Effector memory CD4-positive, alpha-beta T cell (primary cell): ENCODE results near the gene RASSF3.
A peak's percentile ranks its signal among the peaks of the same experiment; 100 is the strongest.

Experiments
- DNase-seq, 3 donors: peaks; one replicate each; pipeline ENCODE4 v3.0.0-alpha.2; 2020
- H3K27ac ChIP-seq: 2 replicates; pipeline ENCODE4 v1.7.0; 2013; ENCODE audit warnings: mild to moderate bottlenecking, low read length, moderate library complexity; ENCODE audit not compliant: insufficient read depth, poor library complexity, severe bottlenecking
- H3K27me3 ChIP-seq: replicated peaks from 2 replicates; pipeline ENCODE4 v1.7.0; 2013; ENCODE audit warnings: mild to moderate bottlenecking, low read length; ENCODE audit not compliant: insufficient read depth, control insufficient read depth, poor library complexity, severe bottlenecking
- H3K36me3 ChIP-seq: 2 replicates; pipeline ENCODE4 v1.7.0; 2013; ENCODE audit warnings: mild to moderate bottlenecking, low read length, moderate library complexity; ENCODE audit not compliant: control insufficient read depth, insufficient read depth
- H3K4me1 ChIP-seq: 2 replicates; pipeline ENCODE4 v1.7.0; 2013; ENCODE audit warnings: low read length, mild to moderate bottlenecking; ENCODE audit not compliant: control insufficient read depth, insufficient read depth, poor library complexity, severe bottlenecking
- H3K4me3 ChIP-seq: 2 replicates; pipeline ENCODE4 v1.7.0; 2013; ENCODE audit warnings: low read length, low read depth, mild to moderate bottlenecking; ENCODE audit not compliant: insufficient read depth, poor library complexity, severe bottlenecking
- H3K9me3 ChIP-seq: 2 replicates; pipeline ENCODE4 v1.7.0; 2013; ENCODE audit warnings: mild to moderate bottlenecking, low read length, moderate library complexity; ENCODE audit not compliant: control insufficient read depth

RASSF3 gene

GRCh38 chr12:64666054-64666914 is 56.0 kb downstream of the RASSF3 start:
- H3K4me1 ChIP-seq, result peaks cover 53% of the 10 kb centered on the region
- peak overlapping the region; percentile 76 for H3K27ac ChIP-seq
- H3K27me3 ChIP-seq, result no peaks in the 10 kb centered on the region
- DNase-seq, result no peak
- no peaks in the 10 kb centered on the region for H3K36me3 ChIP-seq
- H3K4me3 ChIP-seq, result peak overlapping the region; percentile 11
- H3K9me3 ChIP-seq, result no peaks in the 10 kb centered on the region

DNA sequence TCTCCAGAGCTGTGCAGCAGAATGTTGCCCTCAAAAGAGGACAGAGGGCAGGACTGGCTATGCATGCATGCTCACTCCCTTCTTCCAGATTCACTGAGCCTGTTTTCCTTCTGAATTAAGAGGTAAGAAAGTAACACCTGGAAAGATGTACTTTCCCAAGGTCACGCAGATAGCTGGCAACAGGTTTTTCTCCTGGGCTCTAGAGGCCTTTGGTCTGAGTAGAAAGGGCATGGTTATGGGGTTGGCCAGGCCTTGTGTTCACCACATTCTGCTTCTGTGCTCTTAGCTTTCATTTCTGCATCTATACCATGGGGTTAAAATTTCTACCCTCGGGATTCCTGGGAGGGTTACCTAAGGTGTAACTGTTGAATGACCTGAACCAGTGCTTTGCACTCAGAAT is 57.5 kb downstream of the RASSF3 start:
- peak overlapping the region; percentile 89 for H3K27ac ChIP-seq
- H3K27me3 ChIP-seq, result no peaks in the 10 kb centered on the region
- no peaks in the 10 kb centered on the region for H3K36me3 ChIP-seq
- peaks cover 64% of the 10 kb centered on the region for H3K4me1 ChIP-seq
- no peak for DNase-seq
- H3K4me3 ChIP-seq, result no peak overlapping the region
- no peaks in the 10 kb centered on the region for H3K9me3 ChIP-seq

DNA sequence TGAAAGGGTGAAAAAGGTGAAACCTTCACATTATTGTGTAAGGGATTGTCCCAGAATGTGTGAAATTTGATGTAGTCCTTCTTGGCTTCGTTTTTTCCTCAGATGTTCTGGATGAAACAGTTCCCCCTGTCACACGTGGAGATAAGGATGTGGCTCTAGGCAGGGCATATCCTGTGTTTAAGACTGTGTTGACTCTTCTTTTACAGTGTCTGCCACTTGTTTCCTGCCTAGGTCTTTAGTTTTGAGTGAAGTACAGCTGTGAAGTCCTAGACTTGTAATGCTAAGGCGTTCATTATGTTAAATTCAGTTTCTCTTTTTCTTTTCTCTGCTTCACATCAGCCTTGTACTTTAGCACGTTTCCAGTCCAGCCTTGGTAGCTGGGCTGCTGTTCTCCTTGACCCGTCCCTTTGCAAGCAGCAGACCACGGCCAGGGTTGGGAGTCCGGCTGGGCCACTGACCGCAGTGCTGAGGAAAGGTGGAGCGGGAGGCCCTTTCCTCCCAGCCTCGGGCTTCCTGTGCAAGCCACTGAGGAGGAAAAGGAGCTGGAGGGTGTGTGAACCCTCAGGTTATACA is 59.1 kb downstream of the RASSF3 start:
- Histone ChIP-seq H3K4me3 (peak overlapping the region; percentile 54), H3K9me3 (no peaks in the 10 kb centered on the region), H3K36me3 (no peaks in the 10 kb centered on the region), H3K27ac (peak overlapping the region; percentile 89), H3K27me3 (no peaks in the 10 kb centered on the region), H3K4me1 (peaks cover 79% of the 10 kb centered on the region)
- peak; percentile 47 to 55 (median 47) for DNase-seq

- Histone ChIP-seq H3K4me1 (peaks cover 79% of the 10 kb centered on the region), H3K36me3 (no peaks in the 10 kb centered on the region), H3K4me3 (peak overlapping the region; percentile 54), H3K27me3 (no peaks in the 10 kb centered on the region), H3K27ac (peak overlapping the region; percentile 89), H3K9me3 (no peaks in the 10 kb centered on the region)
- DNase-seq, result peak in 1 of 3 donors; percentile 27
These were observed 59.7 kb downstream of the RASSF3 start for GRCh38 chr12:64670019-64670418.

GRCh38 chr12:64670919-64671639 is 60.8 kb downstream of the RASSF3 start:
- no peak for DNase-seq
- Histone ChIP-seq H3K9me3 (no peaks in the 10 kb centered on the region), H3K4me3 (peak overlapping the region; percentile 7), H3K4me1 (peaks cover 80% of the 10 kb centered on the region), H3K36me3 (no peaks in the 10 kb centered on the region), H3K27ac (peak overlapping the region; percentile 89), H3K27me3 (no peaks in the 10 kb centered on the region)

- peak overlapping the region; percentile 89 for H3K27ac ChIP-seq
- no peak for DNase-seq
- no peak overlapping the region for H3K4me3 ChIP-seq
These were observed 61.4 kb downstream of the RASSF3 start for GRCh38 chr12:64671681-64672080.

GRCh38 chr12:64672925-64673409 is 62.7 kb downstream of the RASSF3 start:
- H3K27ac ChIP-seq, result peak overlapping the region; percentile 89
- peaks cover 72% of the 10 kb centered on the region for H3K4me1 ChIP-seq
- no peaks in the 10 kb centered on the region for H3K9me3 ChIP-seq
- H3K27me3 ChIP-seq, result no peaks in the 10 kb centered on the region
- H3K36me3 ChIP-seq, result no peaks in the 10 kb centered on the region
- DNase-seq, result peak in 2 of 3 donors; percentile 23 to 59
- H3K4me3 ChIP-seq, result no peak overlapping the region

More at GRCh38 chr12:64671681-64672080, 61.4 kb downstream of the RASSF3 start:
- Histone ChIP-seq H3K4me1 (peaks cover 74% of the 10 kb centered on the region), H3K27me3 (no peaks in the 10 kb centered on the region), H3K9me3 (no peaks in the 10 kb centered on the region), H3K36me3 (no peaks in the 10 kb centered on the region)

DNA sequence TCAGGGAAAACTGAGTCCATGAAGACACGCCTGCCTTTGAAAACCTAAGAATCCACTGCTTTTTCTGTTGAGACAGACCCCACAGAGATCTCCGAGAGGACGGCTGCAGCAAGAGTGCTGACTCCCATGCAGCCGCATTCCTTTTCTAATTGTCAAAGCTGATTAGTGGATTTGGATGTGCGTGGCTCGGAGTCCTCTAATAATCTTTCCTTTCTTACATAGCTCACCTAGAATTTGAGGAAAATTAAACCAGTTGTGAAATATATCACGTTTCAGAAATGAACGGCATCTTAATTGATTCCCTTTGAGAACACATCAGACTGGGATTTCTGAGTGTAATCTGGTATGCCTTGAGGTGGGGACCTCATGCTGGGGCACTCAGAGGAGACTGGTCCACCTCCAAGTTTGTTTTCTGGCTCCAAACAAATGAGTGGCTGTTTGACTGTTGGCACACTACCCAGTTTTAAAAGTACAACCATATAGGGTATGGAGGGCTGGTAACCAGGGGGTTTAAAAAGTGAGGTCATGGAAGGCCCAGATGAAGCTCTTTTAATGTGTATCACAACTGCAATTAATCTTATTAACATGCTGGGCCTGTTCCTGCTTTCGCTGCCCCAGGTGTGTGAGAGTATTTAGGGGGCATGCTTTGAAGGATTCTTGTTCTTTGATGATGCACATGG is 63.3 kb downstream of the RASSF3 start:
- no peaks in the 10 kb centered on the region for H3K9me3 ChIP-seq
- H3K27ac ChIP-seq, result peak overlapping the region; percentile 89
- DNase-seq, result no peak
- no peak overlapping the region for H3K4me3 ChIP-seq
- no peaks in the 10 kb centered on the region for H3K27me3 ChIP-seq
- H3K4me1 ChIP-seq, result peaks cover 73% of the 10 kb centered on the region
- no peaks in the 10 kb centered on the region for H3K36me3 ChIP-seq

- Histone ChIP-seq H3K4me3 (no peak overlapping the region), H3K4me1 (peaks cover 78% of the 10 kb centered on the region), H3K27me3 (no peaks in the 10 kb centered on the region), H3K9me3 (no peaks in the 10 kb centered on the region), H3K36me3 (no peaks in the 10 kb centered on the region), H3K27ac (peak overlapping the region; percentile 89)
- DNase-seq, result peak; percentile 38 to 60 (median 46)
These were observed 64.2 kb downstream of the RASSF3 start for GRCh38 chr12:64674367-64674922.
